IMR-90 (cell line): ENCODE results near the gene FRMD4B. TPM values are rescaled to one million over a fixed set of nuclear protein-coding genes. Genes with fewer than 3 reads are reported as not detected.

Experiments used
- ATAC-seq: fragments of 200-7000 bp; cut with Tn5 transposase; 2 replicates; pipeline ENCODE4 v1.9.1; 2020; ENCODE audit warnings: low read depth, mild to moderate bottlenecking, moderate library complexity
- BruUV-seq: library from RNA; stranded (reverse); fragments of 400-500 nt; replicated peaks from 2 replicates; lab custom pipeline; 2021; lab: Mats Ljungman, UMichigan
- CTCF ChIA-PET: fragments of 300-600 bp; formaldehyde crosslinking; extraction: SDS; loops from one replicate; lab custom pipeline; 2021; ENCODE audit warnings: antibody characterized with exemption; lab: Yijun Ruan, JAX
- POLR2A ChIA-PET: fragments of 300-600 bp; sonication (Branson Sonifier 250); formaldehyde crosslinking; loops from one replicate; lab custom pipeline; 2022; ENCODE audit warnings: antibody characterized with exemption; ENCODE audit not compliant: unreplicated experiment; lab: Charles Lee
- DNase-seq: peaks from one replicate; pipeline ENCODE4 v3.0.0; 2013
- H2AFZ ChIP-seq: replicated peaks from 2 replicates; pipeline ENCODE3; 2013; ENCODE audit warnings: low read length, mild to moderate bottlenecking; ENCODE audit not compliant: poor library complexity
- H2AK5ac ChIP-seq: 2 replicates; pipeline ENCODE4 v1.6.1; 2013; ENCODE audit warnings: low read depth, low read length, inconsistent platforms
- H2AK9ac ChIP-seq: replicated peaks from 2 replicates; pipeline ENCODE3; 2013; ENCODE audit warnings: mild to moderate bottlenecking, low read depth, low read length, moderate library complexity; ENCODE audit not compliant: poor library complexity
- H2BK120ac ChIP-seq: 2 replicates; pipeline ENCODE4 v1.6.1; 2013; ENCODE audit warnings: low read depth, low read length, inconsistent platforms
- H2BK15ac ChIP-seq: 3 replicates; pipeline ENCODE4 v1.6.1; 2013; ENCODE audit warnings: low read depth, low read length, inconsistent platforms
- H2BK20ac ChIP-seq: 2 replicates; pipeline ENCODE4 v1.6.1; 2013; ENCODE audit warnings: low read depth, mild to moderate bottlenecking, inconsistent platforms, low read length, moderate library complexity
- H2BK5ac ChIP-seq: 2 replicates; pipeline ENCODE4 v1.6.1; 2013; ENCODE audit warnings: mild to moderate bottlenecking, low read depth, low read length, inconsistent platforms; ENCODE audit not compliant: poor library complexity, severe bottlenecking
- H3K14ac ChIP-seq: replicated peaks from 2 replicates; pipeline ENCODE4 v1.6.1; 2013; ENCODE audit warnings: low read depth, low read length, inconsistent platforms
- H3K18ac ChIP-seq: 2 replicates; pipeline ENCODE4 v1.6.1; 2013; ENCODE audit warnings: low read depth, low read length, control low read depth
- H3K23ac ChIP-seq: 2 replicates; pipeline ENCODE4 v1.6.1; 2013; ENCODE audit warnings: low read depth, low read length, inconsistent platforms
- H3K27ac ChIP-seq: 2 replicates; pipeline ENCODE4 v1.5.1; 2013; ENCODE audit warnings: mild to moderate bottlenecking, control low read depth, low read length; ENCODE audit not compliant: insufficient read depth
- H3K27me3 ChIP-seq: 2 replicates; pipeline ENCODE4 v1.6.1; 2013; ENCODE audit warnings: low read length; ENCODE audit not compliant: control insufficient read depth, insufficient read depth
- H3K36me3 ChIP-seq: 2 replicates; pipeline ENCODE4 v1.6.1; 2013; ENCODE audit warnings: low read length, mixed read lengths; ENCODE audit not compliant: control insufficient read depth, insufficient read depth
- H3K4ac ChIP-seq: 2 replicates; pipeline ENCODE4 v1.6.1; 2013; ENCODE audit warnings: low read depth, low read length, inconsistent platforms
- H3K4me1 ChIP-seq: 2 replicates; pipeline ENCODE4 v1.6.1; 2013; ENCODE audit warnings: low read length, mixed read lengths; ENCODE audit not compliant: control insufficient read depth, insufficient read depth
- H3K4me2 ChIP-seq: 2 replicates; pipeline ENCODE4 v1.6.1; 2013; ENCODE audit warnings: low read depth, mild to moderate bottlenecking, control low read depth, low read length, moderate library complexity
- H3K4me3 ChIP-seq: 2 replicates; pipeline ENCODE4 v1.5.1; 2013; ENCODE audit warnings: low read depth, mild to moderate bottlenecking, control low read depth, low read length, moderate library complexity; ENCODE audit not compliant: insufficient read depth
- H3K56ac ChIP-seq: 2 replicates; pipeline ENCODE4 v1.6.1; 2013; ENCODE audit warnings: low read length, inconsistent platforms; ENCODE audit not compliant: insufficient read depth; ENCODE audit errors: extremely low read depth
- H3K79me1 ChIP-seq, 2 experiments: 2 replicates each; pipeline ENCODE4 v1.6.1; 2013; ENCODE audit warnings: low read length in 2 of 2, inconsistent platforms in 1 of 2, low read depth in 1 of 2
- H3K9ac ChIP-seq: 2 replicates; pipeline ENCODE4 v1.6.1; 2013; ENCODE audit warnings: low read depth, low read length, control low read depth
- H3K9me1 ChIP-seq: 2 replicates; pipeline ENCODE4 v1.6.1; 2013; ENCODE audit warnings: low read length, inconsistent platforms; ENCODE audit not compliant: insufficient read depth
- H3K9me3 ChIP-seq: 2 replicates; pipeline ENCODE4 v1.6.1; 2013; ENCODE audit warnings: low read length; ENCODE audit not compliant: control insufficient read depth, insufficient read depth
- H4K20me1 ChIP-seq: 2 replicates; pipeline ENCODE4 v1.6.1; 2013; ENCODE audit warnings: low read length, inconsistent platforms; ENCODE audit not compliant: insufficient read depth
- H4K5ac ChIP-seq: 2 replicates; pipeline ENCODE4 v1.6.1; 2013; ENCODE audit warnings: mild to moderate bottlenecking, low read depth, low read length, control low read depth
- H4K8ac ChIP-seq, 2 experiments: 2 replicates each; pipeline ENCODE4 v1.6.1; 2013; ENCODE audit warnings: low read depth in 2 of 2, low read length in 2 of 2, control low read depth in 1 of 2, inconsistent platforms in 1 of 2
- H4K91ac ChIP-seq: 2 replicates; pipeline ENCODE4 v1.6.1; 2013; ENCODE audit warnings: low read depth, low read length, inconsistent platforms; ENCODE audit not compliant: insufficient read depth
- CHD1 ChIP-seq: IDR thresholded peaks from 2 replicates; pipeline ENCODE4 v1.6.1; 2012; ENCODE audit warnings: low read depth, low read length, improper control_type of control experiment
- NFE2L2 ChIP-seq: fragments of 150-350 bp; IDR thresholded peaks from 2 replicates; pipeline ENCODE4 v1.6.1; 2016; ENCODE audit warnings: low read depth, mild to moderate bottlenecking, low read length
- SMC3 ChIP-seq: fragments of 150-350 bp; IDR thresholded peaks from 2 replicates; pipeline ENCODE4 v1.6.1; 2016; ENCODE audit warnings: low read depth, mild to moderate bottlenecking, antibody characterized with exemption, low read length, moderate library complexity
- WGBS, 2 experiments: methylation state at CpG; one replicate each; pipeline versions ENCODE4 v1.1.5 to v1.1.7; 2013; ENCODE audit warnings: missing lambda C conversion rate in 2 of 2; ENCODE audit not compliant: insufficient read length in 1 of 2; ENCODE audit errors: extremely low coverage in 2 of 2; 5-methylcytosine and 5-hydroxymethylcytosine counted together
- dilution Hi-C: fragments of 300-500 bp; cut with HindIII; formaldehyde crosslinking; loops from one replicate; pipeline ENCODE4 v1.14.3; 2018; ENCODE audit warnings: low sequenced_read_pairs; ENCODE audit not compliant: unreplicated experiment
- in situ Hi-C: fragments of 300-500 bp; cut with MboI; formaldehyde crosslinking; loops from 3 replicates; pipeline ENCODE4 v1.14.3; 2019; ENCODE audit warnings: low sequenced_read_pairs, inconsistent platforms, mixed read lengths
- intact Hi-C: fragments of 100-400 bp; cut with micrococcal nuclease; formaldehyde crosslinking; loops from 2 replicates; pipeline ENCODE4 v1.10.0; 2022
- polyA plus RNA-seq, 3 experiments: library from polyadenylated mRNA; depleted of rRNA; stranded (reverse); fragments of >200 nt; gene quantifications; 2 replicates each; pipeline ENCODE4 v1.2.3, GENCODE V29; 2012; ENCODE audit warnings: low replicate concordance in 1 of 3
- total RNA-seq: library from RNA; depleted of rRNA; stranded (reverse); fragments of >200 nt; gene quantifications from 2 replicates; pipeline ENCODE4 v1.2.3, GENCODE V29; 2012

Gene FRMD4B
- total and polyA plus RNA-seq, 2 of the 4 experiments (the other 2 are of a cell fraction) = 0.14 to 0.36 TPM

DNA sequence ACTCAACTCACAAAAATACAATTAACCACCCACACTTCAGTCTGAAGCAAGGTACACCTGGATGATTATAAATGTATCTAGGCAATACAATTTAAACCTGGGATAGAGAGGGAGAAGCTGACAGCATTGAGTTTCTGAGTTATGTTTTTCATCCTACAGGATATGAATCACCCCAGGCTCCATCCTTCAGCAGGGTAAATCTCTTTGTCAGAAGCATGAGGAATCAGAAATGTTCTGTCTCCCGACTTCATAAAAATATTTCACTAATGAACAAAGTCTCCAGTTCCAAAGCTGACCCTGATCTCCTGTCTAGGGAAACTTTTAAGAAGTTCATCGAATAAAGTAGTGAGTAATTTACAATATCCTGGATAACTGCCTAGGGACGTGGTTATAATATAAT lies 25.5 kb upstream of the FRMD4B start:
- Histone ChIP-seq H3K4me2 (no peak overlapping the region), H2AFZ (no peak overlapping the region), H3K4me3 (no peak overlapping the region), H3K56ac (no peak overlapping the region), H2BK5ac (no peak overlapping the region), H2AK9ac (no peak overlapping the region), H3K27ac (no peak overlapping the region), H4K5ac (no peak overlapping the region), H3K4me1 (no peaks in the 10 kb centered on the region), H2BK15ac (no peak overlapping the region), H3K18ac (no peak overlapping the region), H3K9me1 (no peaks in the 10 kb centered on the region), H3K36me3 (no peaks in the 10 kb centered on the region), H2BK20ac (no peak overlapping the region), H3K9me3 (no peaks in the 10 kb centered on the region), H3K79me1 (no peaks in the 10 kb centered on the region), H2BK120ac (no peak overlapping the region), H4K8ac (no peak overlapping the region), H3K9ac (no peak overlapping the region), H3K27me3 (peaks cover 1% of the 10 kb centered on the region), H2AK5ac (no peak overlapping the region), H3K14ac (no peak overlapping the region), H3K23ac (no peak overlapping the region), H4K91ac (no peak overlapping the region), H3K4ac (no peak overlapping the region), H4K20me1 (no peaks in the 10 kb centered on the region)
- ATAC-seq (no peak), DNase-seq (peak; percentile 14)
- intact Hi-C loops = loop anchor here (2.0 kb wide), 1 partner anchor 291 kb away; no protein-coding TSS in a partner anchor
- CTCF ChIA-PET = interaction anchor here (0.8 kb wide), 1 partner anchor 290 kb away, joined by 3 read pairs; no protein-coding TSS in a partner anchor
- POLR2A ChIA-PET = no interaction called here
- in situ Hi-C loops = no loop called here
- no TSS peak for BruUV-seq
- TF ChIP-seq NFE2L2 = no peak
- no peak for TF ChIP-seq CHD1
- no peak for TF ChIP-seq SMC3
- dilution Hi-C loops = no loop called here
- no CpG with 5 or more reads among the region's 3 CpGs for WGBS, 2 experiments
